Mesenchymal stem cell (in vitro differentiated cells and primary cell): Measurements from ENCODE around the gene FYN.

Experiments
- DNase-seq: peaks from one replicate; pipeline ENCODE4 v3.0.0-alpha.2; 2013
- H2AFZ ChIP-seq: one replicate; pipeline ENCODE4 v1.6.1; 2013; ENCODE audit warnings: low read depth, mild to moderate bottlenecking, control low read depth, inconsistent platforms, low read length, moderate library complexity
- H2AK5ac ChIP-seq: 2 replicates; pipeline ENCODE4 v1.6.1; 2013; ENCODE audit warnings: low read length, moderate library complexity, mild to moderate bottlenecking, inconsistent platforms; ENCODE audit not compliant: severe bottlenecking
- H2BK120ac ChIP-seq: one replicate; pipeline ENCODE4 v1.6.1; 2013; ENCODE audit warnings: low read depth, mild to moderate bottlenecking, inconsistent platforms, low read length, moderate library complexity
- H2BK12ac ChIP-seq, 2 experiments: one replicate each; pipeline ENCODE4 v1.6.1; 2013; ENCODE audit warnings: inconsistent platforms in 2 of 2, low read length in 2 of 2, mild to moderate bottlenecking in 2 of 2, moderate library complexity in 2 of 2, control low read depth in 1 of 2
- H2BK15ac ChIP-seq: one replicate; pipeline ENCODE4 v1.6.1; 2013; ENCODE audit warnings: mild to moderate bottlenecking, low read depth, inconsistent platforms; ENCODE audit not compliant: poor library complexity, severe bottlenecking
- H2BK5ac ChIP-seq: 2 replicates; pipeline ENCODE4 v1.6.1; 2013; ENCODE audit warnings: low read depth, mild to moderate bottlenecking, low read length, control low read depth, inconsistent platforms; ENCODE audit not compliant: poor library complexity, severe bottlenecking
- H3K14ac ChIP-seq, 2 experiments: one replicate each; pipeline ENCODE4 v1.6.1; 2013; ENCODE audit warnings: inconsistent platforms in 2 of 2, low read length in 2 of 2, control low read depth in 1 of 2, mild to moderate bottlenecking in 1 of 2, moderate library complexity in 1 of 2
- H3K18ac ChIP-seq, 2 experiments: one replicate each; pipeline ENCODE4 v1.6.1; 2013; ENCODE audit warnings: inconsistent platforms in 2 of 2, low read length in 2 of 2, control low read depth in 1 of 2, low read depth in 1 of 2, mild to moderate bottlenecking in 1 of 2
- H3K23ac ChIP-seq, 2 experiments: one replicate each; pipeline ENCODE4 v1.6.1; 2013; ENCODE audit warnings: inconsistent platforms in 2 of 2, low read length in 2 of 2, mild to moderate bottlenecking in 2 of 2, moderate library complexity in 2 of 2, control low read depth in 1 of 2
- H3K27ac ChIP-seq: 2 replicates; pipeline ENCODE4 v1.5.1; 2013; ENCODE audit warnings: mild to moderate bottlenecking, moderate library complexity, low read length, control low read depth, inconsistent platforms; ENCODE audit not compliant: poor library complexity, severe bottlenecking
- H3K27me3 ChIP-seq, 2 experiments: 2 replicates each; pipeline versions ENCODE4 v1.6.1 to v1.7.0; 2013; ENCODE audit warnings: low read length in 2 of 2, mild to moderate bottlenecking in 2 of 2, moderate library complexity in 2 of 2, control low read depth in 1 of 2, inconsistent platforms in 1 of 2; ENCODE audit not compliant: control insufficient read depth in 1 of 2, insufficient read depth in 1 of 2
- H3K36me3 ChIP-seq, 2 experiments: 2 replicates each; pipeline versions ENCODE4 v1.6.1 to v1.7.0; 2013; ENCODE audit warnings: low read length in 2 of 2, control low read depth in 1 of 2, inconsistent platforms in 1 of 2, low read depth in 1 of 2, mild to moderate bottlenecking in 1 of 2; ENCODE audit not compliant: insufficient read depth in 2 of 2, control insufficient read depth in 1 of 2
- H3K4ac ChIP-seq, 2 experiments: one replicate each; pipeline ENCODE4 v1.6.1; 2013; ENCODE audit warnings: inconsistent platforms in 2 of 2, low read length in 2 of 2, mild to moderate bottlenecking in 2 of 2, moderate library complexity in 2 of 2, control low read depth in 1 of 2, low read depth in 1 of 2
- H3K4me1 ChIP-seq: 2 replicates; pipeline ENCODE4 v1.6.1; 2013; ENCODE audit warnings: low read depth, low read length, control low read depth; ENCODE audit not compliant: control insufficient read depth, insufficient read depth
- H3K4me2 ChIP-seq: 2 replicates; pipeline ENCODE4 v1.6.1; 2013; ENCODE audit warnings: low read length, mild to moderate bottlenecking, inconsistent platforms; ENCODE audit not compliant: poor library complexity, severe bottlenecking
- H3K4me3 ChIP-seq, 2 experiments: 2 replicates each; pipeline versions ENCODE4 v1.5.1 to v1.7.0; 2013; ENCODE audit warnings: low read length in 2 of 2, mild to moderate bottlenecking in 2 of 2, control low read depth in 1 of 2, low read depth in 1 of 2; ENCODE audit not compliant: insufficient read depth in 1 of 2
- H3K79me1 ChIP-seq: replicated peaks from 2 replicates; pipeline ENCODE4 v1.6.1; 2013; ENCODE audit warnings: mild to moderate bottlenecking, control low read depth, low read length, inconsistent platforms; ENCODE audit not compliant: poor library complexity, severe bottlenecking
- H3K9ac ChIP-seq: 2 replicates; pipeline ENCODE4 v1.7.0; 2013; ENCODE audit warnings: mild to moderate bottlenecking, low read length, moderate library complexity
- H3K9me3 ChIP-seq: 2 replicates; pipeline ENCODE4 v1.7.0; 2013; ENCODE audit warnings: mild to moderate bottlenecking, low read length; ENCODE audit not compliant: control insufficient read depth
- H4K8ac ChIP-seq: one replicate; pipeline ENCODE4 v1.6.1; 2013; ENCODE audit warnings: inconsistent platforms, mild to moderate bottlenecking, low read length, moderate library complexity
- H4K91ac ChIP-seq: one replicate; pipeline ENCODE4 v1.6.1; 2013; ENCODE audit warnings: mild to moderate bottlenecking, low read length, inconsistent platforms
- WGBS: methylation state at CpG from one replicate; pipeline ENCODE4 v1.1.7; 2013; ENCODE audit warnings: mixed read lengths; 5-methylcytosine and 5-hydroxymethylcytosine counted together

FYN gene

DNA sequence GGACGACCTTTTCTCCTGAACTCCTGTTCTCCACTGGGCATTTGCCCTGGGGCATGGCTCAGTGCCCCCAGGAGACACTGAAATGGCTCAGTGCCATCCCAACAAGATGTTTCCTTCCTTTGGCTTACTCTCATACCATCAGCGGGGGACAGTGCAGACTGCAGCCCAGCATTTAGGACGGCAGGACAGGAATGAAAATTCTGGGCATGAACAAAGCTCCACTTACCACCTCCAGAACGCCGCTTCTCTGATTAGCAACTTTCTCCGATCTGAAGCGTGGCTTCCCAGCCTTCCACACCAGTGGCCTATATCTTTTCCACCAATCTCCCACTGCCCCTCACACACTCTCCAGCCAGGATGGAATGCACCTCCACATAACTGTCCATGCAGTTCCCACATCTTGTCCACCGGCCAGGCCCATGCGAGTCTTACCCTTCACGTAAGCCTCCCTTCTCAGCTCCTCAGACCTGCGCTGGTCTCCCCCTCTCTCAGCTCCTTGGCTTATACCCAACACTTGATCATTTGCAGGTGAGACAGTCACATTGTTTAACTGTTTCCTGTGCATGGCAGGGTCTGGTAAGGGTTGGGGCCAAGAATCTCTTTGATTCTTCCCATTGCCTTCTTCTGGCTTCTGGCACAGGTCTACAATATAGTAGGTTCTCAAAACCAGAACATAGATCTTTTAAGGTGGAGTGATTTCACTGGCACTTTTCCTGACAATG, 114.5 kb downstream of the FYN start:
- Histone ChIP-seq H3K23ac (peak overlapping the region in 1 of 2 experiments; percentile 1), H2AFZ (no peak overlapping the region), H3K36me3 (peaks cover 0 to 13% of the 10 kb centered on the region in 2 experiments), H3K9me3 (no peaks in the 10 kb centered on the region), H3K18ac (peak overlapping the region; percentile 18 to 31), H3K4me2 (no peak overlapping the region), H4K91ac (peak overlapping the region; percentile 43), H2AK5ac (no peak overlapping the region), H3K4me3 (no peak overlapping the region), H2BK5ac (no peak overlapping the region), H3K79me1 (peaks cover 12% of the 10 kb centered on the region), H3K9ac (peak overlapping the region; percentile 84), H2BK120ac (no peak overlapping the region), H3K27ac (no peak overlapping the region), H3K4me1 (peaks cover 8% of the 10 kb centered on the region), H3K27me3 (no peaks in the 10 kb centered on the region), H4K8ac (peak overlapping the region; percentile 45), H3K14ac (peak overlapping the region in 1 of 2 experiments; percentile 30), H3K4ac (no peak overlapping the region), H2BK15ac (no peak overlapping the region), H2BK12ac (peak overlapping the region; percentile 37 to 46)
- 98% methylated on average over 11 of the region's 11 CpGs for WGBS
- no peak for DNase-seq

DNA sequence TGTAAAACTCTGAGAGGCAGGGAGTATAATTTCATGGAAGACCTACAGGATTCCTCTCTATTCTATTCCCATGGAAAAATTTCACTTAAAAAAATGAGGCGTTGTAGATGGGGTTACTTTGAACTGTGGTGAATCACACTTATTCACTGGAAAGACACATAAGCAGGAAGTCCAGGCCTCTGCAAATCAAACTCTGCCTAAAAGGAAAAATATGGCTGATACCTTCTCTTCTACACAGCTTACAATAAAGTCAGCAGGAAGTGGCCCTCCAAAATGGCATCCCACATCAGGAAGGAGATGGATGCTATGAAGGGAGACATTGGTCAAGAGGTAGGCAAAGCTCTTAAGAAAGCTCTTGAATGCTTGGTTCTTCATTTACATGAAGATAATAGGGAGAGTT, 115.9 kb downstream of the FYN start:
- Histone ChIP-seq H3K4ac (no peak overlapping the region), H3K18ac (no peak overlapping the region), H3K27me3 (no peaks in the 10 kb centered on the region), H2BK5ac (no peak overlapping the region), H3K27ac (no peak overlapping the region), H3K79me1 (peaks cover 13% of the 10 kb centered on the region), H4K8ac (peak overlapping the region; percentile 88), H3K23ac (no peak overlapping the region), H3K4me1 (peaks cover 8% of the 10 kb centered on the region), H3K4me2 (no peak overlapping the region), H2BK120ac (no peak overlapping the region), H2AFZ (no peak overlapping the region), H3K9me3 (no peaks in the 10 kb centered on the region), H3K36me3 (peaks cover 0 to 19% of the 10 kb centered on the region in 2 experiments), H3K4me3 (peak overlapping the region in 1 of 2 experiments; percentile 8), H2BK12ac (no peak overlapping the region), H3K9ac (peak overlapping the region; percentile 60), H2AK5ac (no peak overlapping the region), H3K14ac (no peak overlapping the region), H2BK15ac (no peak overlapping the region), H4K91ac (no peak overlapping the region)
- DNase-seq: peak; percentile 34
- WGBS: no CpG with 5 or more reads among the region's 1 CpG

DNA sequence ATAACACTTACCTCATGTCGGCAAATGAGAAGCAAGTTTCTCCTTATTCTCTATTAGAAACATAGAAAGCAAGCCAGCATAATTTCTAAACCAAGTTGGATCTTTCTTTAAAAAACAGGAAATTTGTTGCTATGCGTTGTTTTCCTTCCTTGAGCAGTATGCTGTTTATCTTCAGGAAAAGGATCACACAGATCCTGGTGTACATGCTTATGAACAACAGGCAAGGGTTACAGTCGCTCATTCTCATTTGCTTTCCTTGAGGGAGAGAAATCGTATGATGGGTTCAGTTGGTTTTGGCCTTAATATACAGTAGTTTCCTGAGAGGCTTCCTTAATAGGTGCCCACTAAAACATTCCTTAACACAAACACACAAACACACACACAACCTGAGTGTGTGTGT, 118.8 kb downstream of the FYN start:
- WGBS: 96% methylated on average over 2 of the region's 4 CpGs
- no peak overlapping the region for H2BK12ac ChIP-seq
- peaks cover 12% of the 10 kb centered on the region for H3K79me1 ChIP-seq
- no peak overlapping the region for H2AK5ac ChIP-seq
- no peak overlapping the region for H2AFZ ChIP-seq
- no peak overlapping the region for H2BK120ac ChIP-seq
- no peak overlapping the region for H2BK15ac ChIP-seq
- peaks cover 0 to 10% of the 10 kb centered on the region in 2 experiments for H3K36me3 ChIP-seq
- no peak overlapping the region for H3K18ac ChIP-seq
- H3K14ac ChIP-seq: no peak overlapping the region
- H3K4me3 ChIP-seq: no peak overlapping the region
- no peak overlapping the region for H3K27ac ChIP-seq
- no peak overlapping the region for H4K91ac ChIP-seq
- H3K23ac ChIP-seq: no peak overlapping the region
- no peak overlapping the region for H2BK5ac ChIP-seq
- no peak overlapping the region for H3K4ac ChIP-seq
- no peaks in the 10 kb centered on the region for H3K9me3 ChIP-seq
- DNase-seq: no peak
- no peak overlapping the region for H3K4me2 ChIP-seq
- H3K9ac ChIP-seq: no peak overlapping the region
- no peak overlapping the region for H4K8ac ChIP-seq
- peaks cover 4% of the 10 kb centered on the region for H3K4me1 ChIP-seq
- H3K27me3 ChIP-seq: no peaks in the 10 kb centered on the region

DNA sequence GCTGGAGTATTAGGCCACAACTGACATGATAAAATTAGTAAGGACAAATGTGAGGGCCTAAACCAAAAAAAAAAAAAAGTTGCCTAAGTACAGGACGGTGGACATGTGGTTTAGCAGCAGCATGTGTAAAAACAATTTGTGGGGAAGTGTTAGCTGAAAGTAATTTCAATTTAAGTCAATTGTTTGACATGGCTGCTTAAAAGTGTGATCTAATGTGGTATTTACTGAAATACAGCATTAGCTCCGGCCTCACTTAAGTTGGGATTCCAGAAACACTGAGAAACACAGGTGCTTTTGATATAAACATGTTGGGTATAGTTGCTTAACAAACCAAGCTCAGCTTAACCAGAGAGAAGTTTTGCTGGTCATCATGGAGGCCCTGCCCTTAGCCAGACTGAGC, 119.7 kb downstream of the FYN start:
- Histone ChIP-seq H3K27me3 (no peaks in the 10 kb centered on the region), H3K9me3 (no peaks in the 10 kb centered on the region), H2BK120ac (no peak overlapping the region), H3K4me1 (peaks cover 2% of the 10 kb centered on the region), H2AFZ (no peak overlapping the region), H3K18ac (no peak overlapping the region), H4K91ac (no peak overlapping the region), H3K4me3 (no peak overlapping the region), H3K23ac (no peak overlapping the region), H3K9ac (no peak overlapping the region), H2BK5ac (no peak overlapping the region), H2BK12ac (no peak overlapping the region), H3K27ac (no peak overlapping the region), H4K8ac (no peak overlapping the region), H3K4ac (no peak overlapping the region), H2AK5ac (no peak overlapping the region), H3K79me1 (peaks cover 5% of the 10 kb centered on the region), H2BK15ac (no peak overlapping the region), H3K14ac (no peak overlapping the region), H3K36me3 (peaks cover 0 to 10% of the 10 kb centered on the region in 2 experiments), H3K4me2 (no peak overlapping the region)
- no peak for DNase-seq
- WGBS: 82% methylated on average over 2 of the region's 2 CpGs
